H1 (cell line): ENCODE data around the gene CENPC. TPM values are rescaled to one million over a fixed set of nuclear protein-coding genes. Genes with fewer than 3 reads are reported as not detected.

Experiments
- CTCF ChIA-PET: fragments of 300-600 bp; sonication (Branson Sonifier 250); formaldehyde crosslinking; loops from one replicate; lab custom pipeline; 2021; ENCODE audit not compliant: partially characterized antibody; lab: Charles Lee
- POLR2A ChIA-PET: fragments of 300-600 bp; sonication (Branson Sonifier 250); formaldehyde crosslinking; loops from one replicate; lab custom pipeline; 2021; ENCODE audit warnings: inconsistent platforms; ENCODE audit not compliant: partially characterized antibody; lab: Charles Lee
- DNase-seq, 2 experiments: peaks; one replicate each; pipeline versions ENCODE4 v3.0.0 to v3.0.0-alpha.2; 2010 to 2022; ENCODE audit warnings: low spot score in 2 of 2, low read depth in 1 of 2, mixed read lengths in 1 of 2
- FAIRE-seq: peaks from 2 replicates; lab custom pipeline; 2011; peaks lifted over from hg19 to GRCh38; lab: Jason Lieb, UNC
- H2AFZ ChIP-seq: 2 replicates; pipeline ENCODE4 v1.8.1; 2012; ENCODE audit warnings: low read length, inconsistent platforms
- H2AK5ac ChIP-seq: 2 replicates; pipeline ENCODE4 v1.6.1; 2013; ENCODE audit warnings: low read depth, low read length
- H2BK120ac ChIP-seq: replicated peaks from 2 replicates; pipeline ENCODE3; 2013; ENCODE audit warnings: low read depth, low read length, inconsistent platforms
- H2BK12ac ChIP-seq: 2 replicates; pipeline ENCODE4 v1.6.1; 2013; ENCODE audit warnings: low read depth, low read length
- H2BK15ac ChIP-seq: 2 replicates; pipeline ENCODE4 v1.6.1; 2013; ENCODE audit warnings: low read length
- H2BK20ac ChIP-seq: 2 replicates; pipeline ENCODE4 v1.6.1; 2013; ENCODE audit warnings: low read length
- H2BK5ac ChIP-seq: 2 replicates; pipeline ENCODE4 v1.6.1; 2013; ENCODE audit warnings: low read depth, low read length
- H3K14ac ChIP-seq: 2 replicates; pipeline ENCODE4 v1.6.1; 2013; ENCODE audit warnings: inconsistent platforms; ENCODE audit not compliant: insufficient read length
- H3K18ac ChIP-seq: 2 replicates; pipeline ENCODE4 v1.6.1; 2013; ENCODE audit warnings: low read length; ENCODE audit errors: extremely low read depth
- H3K23ac ChIP-seq: 2 replicates; pipeline ENCODE4 v1.6.1; 2013; ENCODE audit warnings: inconsistent platforms; ENCODE audit not compliant: insufficient read length
- H3K23me2 ChIP-seq: 2 replicates; pipeline ENCODE4 v1.6.1; 2013; ENCODE audit warnings: low read depth, low read length
- H3K27ac ChIP-seq: 2 replicates; pipeline ENCODE4 v1.6.1; 2011; ENCODE audit warnings: low read depth, low read length, inconsistent platforms
- H3K27me3 ChIP-seq, 4 experiments: replicated peaks in 1 of 4; 1 replicate in 1 of 4; 2 replicates in 3 of 4; pipeline versions ENCODE4 v1.6.1 to v1.8.1; 2011 to 2013; ENCODE audit warnings: low read length in 3 of 4, mild to moderate bottlenecking in 3 of 4, inconsistent platforms in 2 of 4, mixed read lengths in 2 of 4, moderate library complexity in 1 of 4; ENCODE audit not compliant: control insufficient read depth in 3 of 4, insufficient read depth in 3 of 4; ENCODE audit errors: extremely low read depth in 1 of 4
- H3K36me3 ChIP-seq, 4 experiments: 2 replicates each; pipeline versions ENCODE4 v1.6.1 to v1.8.1; 2011 to 2013; ENCODE audit warnings: mild to moderate bottlenecking in 4 of 4, low read length in 3 of 4, moderate library complexity in 2 of 4, control low read depth in 1 of 4, inconsistent platforms in 1 of 4; ENCODE audit not compliant: insufficient read depth in 4 of 4, control insufficient read depth in 2 of 4
- H3K4ac ChIP-seq: replicated peaks from 2 replicates; pipeline ENCODE3; 2013; ENCODE audit warnings: low read length, low read depth, mixed read lengths, inconsistent platforms; ENCODE audit not compliant: insufficient read length
- H3K4me1 ChIP-seq, 4 experiments: replicated peaks in 1 of 4; 1 replicate in 1 of 4; 2 replicates in 3 of 4; pipeline versions ENCODE4 v1.6.1 to v1.8.1; 2011 to 2013; ENCODE audit warnings: low read length in 3 of 4, inconsistent platforms in 2 of 4, mixed read lengths in 1 of 4; ENCODE audit not compliant: insufficient read depth in 4 of 4, control insufficient read depth in 3 of 4
- H3K4me2 ChIP-seq, 2 experiments: 2 replicates each; pipeline versions ENCODE4 v1.6.1 to v1.8.1; 2011 to 2013; ENCODE audit warnings: low read depth in 2 of 2, low read length in 2 of 2, control low read depth in 1 of 2, inconsistent platforms in 1 of 2, mild to moderate bottlenecking in 1 of 2; ENCODE audit not compliant: insufficient read depth in 1 of 2
- H3K4me3 ChIP-seq, 4 experiments: fragments of 200-600, 300-600 bp in 1 of 4; sonication (generic), shearing (Covaris generic), sonication (Bioruptor Twin) in 1 of 4; 2 replicates each; pipeline versions ENCODE4 v1.5.1 to v1.8.1; 2011 to 2016; ENCODE audit warnings: low read length in 4 of 4, low read depth in 3 of 4, control low read depth in 2 of 4, inconsistent platforms in 2 of 4, mild to moderate bottlenecking in 2 of 4, mixed read lengths in 1 of 4, moderate library complexity in 1 of 4; ENCODE audit not compliant: insufficient read depth in 2 of 4; ENCODE audit errors: extremely low read depth in 1 of 4
- H3K56ac ChIP-seq: replicated peaks from 2 replicates; pipeline ENCODE3; 2013; ENCODE audit warnings: low read depth, mild to moderate bottlenecking, mixed read lengths, low read length, inconsistent platforms; ENCODE audit not compliant: insufficient read length
- H3K79me1 ChIP-seq: 2 replicates; pipeline ENCODE4 v1.6.1; 2013; ENCODE audit warnings: low read depth, low read length, control low read depth
- H3K79me2 ChIP-seq, 2 experiments: 2 replicates each; pipeline versions ENCODE4 v1.6.1 to v1.8.1; 2012 to 2013; ENCODE audit warnings: low read length in 2 of 2, mild to moderate bottlenecking in 2 of 2, inconsistent platforms in 1 of 2; ENCODE audit not compliant: insufficient read depth in 2 of 2, control insufficient read depth in 1 of 2
- H3K9ac ChIP-seq, 4 experiments: replicated peaks in 1 of 4; 1 replicate in 1 of 4; 2 replicates in 3 of 4; pipeline versions ENCODE4 v1.6.1 to v1.8.1; 2011 to 2013; ENCODE audit warnings: low read depth in 3 of 4, low read length in 3 of 4, control low read depth in 2 of 4, mild to moderate bottlenecking in 2 of 4, moderate library complexity in 2 of 4, inconsistent platforms in 1 of 4; ENCODE audit errors: extremely low read depth in 1 of 4
- H3K9me3 ChIP-seq, 2 experiments: 2 replicates each; pipeline versions ENCODE4 v1.6.1 to v1.8.1; 2012 to 2013; ENCODE audit warnings: mild to moderate bottlenecking in 2 of 2, moderate library complexity in 2 of 2, control low read depth in 1 of 2, inconsistent platforms in 1 of 2, low read depth in 1 of 2, low read length in 1 of 2, mixed read lengths in 1 of 2; ENCODE audit not compliant: insufficient read depth in 2 of 2
- H4K20me1 ChIP-seq, 2 experiments: replicated peaks in 1 of 2; 2 replicates each; pipeline versions ENCODE3 to v1.8.1; 2011 to 2013; ENCODE audit warnings: inconsistent platforms in 2 of 2, low read length in 2 of 2, mild to moderate bottlenecking in 1 of 2; ENCODE audit not compliant: insufficient read depth in 2 of 2, control insufficient read depth in 1 of 2
- H4K5ac ChIP-seq: 2 replicates; pipeline ENCODE4 v1.6.1; 2013; ENCODE audit warnings: low read length, low read depth, mixed read lengths, inconsistent platforms; ENCODE audit not compliant: insufficient read length
- H4K8ac ChIP-seq: 2 replicates; pipeline ENCODE4 v1.8.0; 2013; ENCODE audit warnings: mild to moderate bottlenecking, moderate library complexity, low read length, inconsistent platforms; ENCODE audit not compliant: insufficient read depth; ENCODE audit errors: extremely low read depth
- H4K91ac ChIP-seq: replicated peaks from 2 replicates; pipeline ENCODE3; 2013; ENCODE audit warnings: low read length, mixed read lengths, inconsistent platforms; ENCODE audit not compliant: insufficient read length
- JUN ChIP-seq: IDR thresholded peaks from 2 replicates; pipeline ENCODE4 v1.6.1; 2011; ENCODE audit warnings: low read depth, mild to moderate bottlenecking, improper control_type of control experiment, low read length
- TAF1 ChIP-seq: IDR thresholded peaks from 2 replicates; pipeline ENCODE4 v1.6.1; 2011; ENCODE audit warnings: mild to moderate bottlenecking, low read depth, low read length
- YY1 ChIP-seq: IDR thresholded peaks from 2 replicates; pipeline ENCODE4 v1.6.1; 2011; ENCODE audit warnings: low read depth, mild to moderate bottlenecking, low read length
- WGBS, 2 experiments: shearing (Covaris generic) in 1 of 2; methylation state at CpG; one replicate each; pipeline versions ENCODE4 v1.1.6 to v1.1.7; 2013 to 2015; ENCODE audit warnings: low lambda C conversion rate in 2 of 2, mixed read lengths in 2 of 2, inconsistent platforms in 1 of 2, low coverage in 1 of 2, missing lambda C conversion rate in 1 of 2; ENCODE audit not compliant: insufficient replicate concordance in 2 of 2, insufficient coverage in 1 of 2, insufficient read length in 1 of 2; ENCODE audit errors: extremely low coverage in 1 of 2, missing lambda C conversion rate in 1 of 2; 5-methylcytosine and 5-hydroxymethylcytosine counted together
- polyA plus RNA-seq, 7 experiments: library from polyadenylated mRNA; depleted of rRNA in 3 of 7; stranded (reverse) in 5 of 7; unstranded in 2 of 7; fragments of >200 nt in 5 of 7; fragments of 200-250 nt in 2 of 7; gene quantifications; 1 replicate in 5 of 7; 2 replicates in 1 of 7; 4 replicates in 1 of 7; pipeline versions ENCODE4 v1.2.1 to v1.2.3, GENCODE V29; 2011 to 2013; ENCODE audit warnings: missing spikeins in 2 of 7, mixed read lengths in 2 of 7
- total RNA-seq: library from RNA; stranded (reverse); fragmentation: NEBNext Ultra II Directional; extraction: Animal tissue kit (Norgen Biotek cat#: 25700); gene quantifications from 2 replicates; pipeline ENCODE4 v1.2.1, GENCODE V29; 2021

Gene CENPC
- total and polyA plus RNA-seq, 2 of the 8 experiments (the other 6 are each of a cell fraction or from before 2014, with no cell fraction given) = 2.8 to 15.7 TPM

GRCh38 chr4:67546004-67546356, 677 bp upstream of the CENPC start:
- 45% methylated on average over 4 of the region's 4 CpGs; no CpG with 5 or more reads in 1 of the 2 experiments for WGBS, 2 experiments
- no peak overlapping the region for H3K14ac ChIP-seq
- peaks cover 0 to 12% (median 1%) of the 10 kb centered on the region in 4 experiments; a peak in 2 of 8 replicates for H3K36me3 ChIP-seq
- 0 out of 2 replicates have a peak overlapping the region, but pooled peaks have one; percentile 79 for H2AFZ ChIP-seq
- no peaks in the 10 kb centered on the region for H3K23me2 ChIP-seq
- no peak overlapping the region for H2BK15ac ChIP-seq
- no peak overlapping the region for H4K5ac ChIP-seq
- peaks cover 0 to 35% of the 10 kb centered on the region in 2 experiments; a peak in 2 of 4 replicates for H3K79me2 ChIP-seq
- no peak overlapping the region for H3K4ac ChIP-seq
- no peak overlapping the region for H3K18ac ChIP-seq
- no peaks in the 10 kb centered on the region for H3K27me3 ChIP-seq
- no peaks in the 10 kb centered on the region for H3K9me3 ChIP-seq
- peak overlapping the region; percentile 1 to 89 (median 59); a peak in 7 of 8 replicates for H3K4me3 ChIP-seq
- no peaks in the 10 kb centered on the region for H3K79me1 ChIP-seq
- no peak overlapping the region; a peak in 1 of 7 replicates for H3K9ac ChIP-seq
- H3K4me1 ChIP-seq = no peaks in the 10 kb centered on the region
- no peak overlapping the region for H3K56ac ChIP-seq
- no peak overlapping the region for H2BK5ac ChIP-seq
- no peak overlapping the region for H3K27ac ChIP-seq
- H4K91ac ChIP-seq = no peak overlapping the region
- ChIA-PET POLR2A (interaction anchor here (0.6 to 2.0 kb wide), 3 partner anchors 16 to 48 kb away, joined by 3 to 5 read pairs (median 4); no protein-coding TSS in a partner anchor), CTCF (interaction anchor here (1.2 kb wide), 1 partner anchor 28 kb away, joined by 3 read pairs; no protein-coding TSS in a partner anchor)
- H4K8ac ChIP-seq = no peak overlapping the region
- H2BK120ac ChIP-seq = no peak overlapping the region
- peak overlapping the region; percentile 56 to 64 for H3K4me2 ChIP-seq
- no peak for FAIRE-seq
- H2BK20ac ChIP-seq = no peak overlapping the region
- no peak overlapping the region for H2BK12ac ChIP-seq
- H4K20me1 ChIP-seq = no peaks in the 10 kb centered on the region
- DNase-seq = no peak
- H3K23ac ChIP-seq = no peak overlapping the region
- no peak overlapping the region for H2AK5ac ChIP-seq
- TF ChIP-seq YY1 = no peak
- no peak for TF ChIP-seq TAF1
- TF ChIP-seq JUN = no peak
